Activated gamma-delta T cell treated with anti-CD3 and anti-CD28 coated beads, Interleukin-2, amount 50 U/mL, for 16 hours (primary cell): ENCODE data around the gene MRPS18B.
"Not testable (repeated sequence)": the region's sequence is repeated elsewhere in the genome, so short reads cannot be mapped to it uniquely, and the experiment has no call there.

Source experiments
- DNase-seq: peaks from one replicate; pipeline ENCODE4 v3.0.0-alpha.2; 2020; ENCODE audit warnings: low read depth

The MRPS18B gene

DNA sequence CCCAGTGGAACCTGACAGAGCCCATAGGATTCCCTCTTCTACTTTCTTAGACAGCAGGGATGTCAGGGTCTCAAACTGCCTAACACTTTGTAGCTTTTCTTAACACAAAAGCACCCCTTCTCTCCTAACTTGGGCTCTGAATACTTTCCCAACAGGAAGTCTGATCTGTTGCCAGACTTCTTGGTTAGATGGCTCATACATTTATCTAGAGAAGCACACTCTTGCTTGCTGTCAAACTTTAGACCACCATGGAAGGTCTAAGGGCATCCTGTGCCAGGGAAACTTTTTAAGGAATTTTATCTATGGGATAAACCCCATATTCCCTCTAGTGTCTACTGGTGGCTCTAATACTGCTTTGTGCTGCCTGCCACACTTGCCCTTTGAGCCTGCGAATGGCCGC, 26.0 kb downstream of the MRPS18B start:
- no peak for DNase-seq

DNA sequence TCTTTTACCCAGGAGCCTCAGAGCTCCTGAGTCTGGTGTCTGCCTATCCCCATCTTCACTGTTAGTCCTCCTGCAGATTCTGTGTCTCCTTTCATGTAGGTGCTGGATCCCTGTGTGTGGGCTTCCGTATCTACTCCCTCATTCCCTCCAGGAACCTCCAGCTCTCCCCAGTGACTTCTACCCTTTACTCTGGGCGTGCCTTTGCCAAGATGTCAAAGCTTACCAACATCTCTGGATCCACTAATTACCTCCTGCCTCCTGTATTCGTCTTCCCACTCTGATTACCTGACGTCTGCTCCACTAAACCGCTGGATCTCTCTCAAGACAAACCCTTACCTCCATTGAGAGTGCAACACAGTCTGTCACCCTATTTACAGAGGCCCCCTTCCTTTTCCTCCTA, 27.1 kb downstream of the MRPS18B start:
- no peak for DNase-seq

DNA sequence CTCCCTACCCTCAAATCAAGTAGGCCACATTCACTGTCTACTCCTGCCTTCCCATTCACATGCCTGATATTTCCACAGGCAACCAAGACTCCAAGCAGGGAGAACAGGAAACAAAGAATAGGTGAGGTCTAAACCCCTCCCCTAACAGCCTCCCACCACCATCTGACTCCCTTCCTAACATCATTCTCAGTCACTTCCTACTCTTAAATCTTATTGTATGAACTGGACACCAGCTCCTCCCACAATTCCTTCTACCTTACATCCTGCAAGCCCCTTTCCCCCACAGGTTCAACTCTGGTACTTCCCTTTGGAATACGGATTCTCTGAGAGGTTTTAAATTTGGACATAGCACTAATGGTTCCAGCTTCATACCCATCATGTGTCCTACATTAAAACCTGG, 28.3 kb downstream of the MRPS18B start:
- no peak for DNase-seq

DNA sequence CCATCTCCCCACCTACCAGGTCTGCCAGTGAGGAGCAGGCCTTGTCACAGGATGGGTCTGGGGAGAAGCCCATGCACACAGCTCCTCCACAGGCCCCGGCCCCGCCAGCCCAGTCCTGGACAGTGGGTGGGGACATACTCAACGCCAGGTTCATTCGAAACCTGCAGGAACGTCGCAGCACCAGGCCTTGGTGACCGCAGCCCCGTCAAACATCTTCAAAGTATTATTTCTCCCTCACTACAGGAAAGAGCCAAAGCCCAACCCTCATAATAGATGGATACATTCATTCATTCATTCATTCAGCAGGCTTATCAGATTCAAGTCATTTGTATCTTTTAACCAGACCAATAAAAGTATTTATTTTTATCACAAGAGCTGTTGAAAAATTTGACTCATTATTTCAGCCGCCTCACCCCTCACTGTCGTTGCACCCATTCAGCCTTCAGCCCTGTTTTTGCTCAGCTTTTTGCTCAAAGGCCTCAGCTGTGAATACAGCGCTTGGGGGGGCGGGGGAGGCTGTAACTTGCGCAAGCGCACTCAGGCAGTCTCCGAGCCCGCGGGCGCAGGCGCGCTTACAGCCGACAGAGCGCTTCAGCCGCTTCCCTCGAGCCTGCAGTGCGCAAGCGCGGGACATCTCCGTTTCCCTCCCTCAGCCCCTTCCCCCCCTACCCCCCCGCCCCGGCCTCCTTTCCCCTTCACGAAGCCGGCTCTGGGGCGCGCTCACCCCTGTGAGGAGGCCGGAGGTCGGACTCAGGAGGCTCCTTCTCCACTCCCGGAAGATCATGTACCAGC, 29.0 kb downstream of the MRPS18B start, which contains the start of gene C6orf136:
Gene C6orf136 (plus strand): TSS at position 684 of the 792 bp plus-strand sequence. CDS start 99 bp downstream, at position 783.
- peak; percentile 87 for DNase-seq

DNA sequence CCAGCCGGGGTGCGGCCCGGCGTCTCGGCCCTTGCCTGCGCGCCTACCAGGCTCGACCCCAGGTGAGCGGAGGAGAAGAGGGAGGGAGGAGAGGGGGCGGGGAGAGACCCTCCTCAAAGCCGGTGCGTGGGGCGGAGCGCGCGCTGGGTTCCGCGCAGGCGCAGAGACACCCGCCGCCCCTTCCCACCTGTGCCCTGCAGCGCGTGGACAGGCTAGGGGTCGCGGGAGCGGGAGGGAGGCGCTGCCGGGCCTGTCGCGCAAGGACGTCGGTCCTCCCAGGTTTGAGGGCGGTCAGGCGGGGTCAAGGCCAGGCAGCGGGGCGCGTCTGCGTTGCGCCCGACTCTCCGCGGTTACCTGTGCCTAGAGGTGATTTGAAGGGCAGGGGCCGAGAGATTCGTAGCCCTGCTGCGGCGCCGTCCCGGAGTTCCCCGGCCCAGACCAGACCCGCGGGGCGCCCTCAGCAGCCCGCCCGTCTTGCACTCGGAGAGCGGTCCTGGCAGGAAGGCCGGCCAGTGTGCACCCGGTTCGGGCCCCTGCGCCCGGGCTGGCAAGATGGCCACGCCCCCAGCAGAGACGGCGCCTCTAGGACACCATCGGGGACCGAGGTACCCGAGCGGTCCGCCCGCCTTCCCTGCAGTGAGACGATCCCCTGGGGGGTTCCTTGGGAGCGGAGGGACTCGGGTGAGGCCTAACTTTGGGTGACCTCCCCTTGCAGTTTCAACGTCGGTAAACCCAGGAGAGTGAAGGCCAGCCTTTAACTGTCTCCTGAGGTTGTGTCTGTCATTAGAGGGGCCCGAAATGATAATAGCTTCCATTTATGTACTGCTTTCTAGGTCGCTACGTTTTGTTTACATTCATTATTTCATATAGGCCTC, 29.8 kb downstream of the MRPS18B start:
- peak; percentile 59 for DNase-seq

DNA sequence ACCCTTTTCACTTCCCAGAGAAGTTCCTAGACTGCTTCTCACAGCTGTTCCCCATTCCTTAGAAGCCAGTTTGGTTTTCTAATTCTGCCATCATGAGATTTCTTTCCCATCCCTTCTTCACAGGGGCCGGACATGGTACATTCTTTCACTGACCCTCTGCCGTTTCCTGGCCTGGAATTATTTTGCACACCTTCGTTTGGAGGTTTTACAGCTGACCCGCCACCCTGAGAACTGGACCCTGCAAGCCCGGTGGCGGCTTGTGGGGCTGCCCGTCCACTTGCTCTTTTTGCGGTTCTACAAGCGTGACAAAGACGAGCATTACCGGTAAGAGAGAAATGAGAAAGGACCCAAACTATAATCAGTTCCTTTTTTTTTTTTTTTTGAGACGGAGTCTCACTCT, 33.5 kb downstream of the MRPS18B start:
- no peak for DNase-seq

DNA sequence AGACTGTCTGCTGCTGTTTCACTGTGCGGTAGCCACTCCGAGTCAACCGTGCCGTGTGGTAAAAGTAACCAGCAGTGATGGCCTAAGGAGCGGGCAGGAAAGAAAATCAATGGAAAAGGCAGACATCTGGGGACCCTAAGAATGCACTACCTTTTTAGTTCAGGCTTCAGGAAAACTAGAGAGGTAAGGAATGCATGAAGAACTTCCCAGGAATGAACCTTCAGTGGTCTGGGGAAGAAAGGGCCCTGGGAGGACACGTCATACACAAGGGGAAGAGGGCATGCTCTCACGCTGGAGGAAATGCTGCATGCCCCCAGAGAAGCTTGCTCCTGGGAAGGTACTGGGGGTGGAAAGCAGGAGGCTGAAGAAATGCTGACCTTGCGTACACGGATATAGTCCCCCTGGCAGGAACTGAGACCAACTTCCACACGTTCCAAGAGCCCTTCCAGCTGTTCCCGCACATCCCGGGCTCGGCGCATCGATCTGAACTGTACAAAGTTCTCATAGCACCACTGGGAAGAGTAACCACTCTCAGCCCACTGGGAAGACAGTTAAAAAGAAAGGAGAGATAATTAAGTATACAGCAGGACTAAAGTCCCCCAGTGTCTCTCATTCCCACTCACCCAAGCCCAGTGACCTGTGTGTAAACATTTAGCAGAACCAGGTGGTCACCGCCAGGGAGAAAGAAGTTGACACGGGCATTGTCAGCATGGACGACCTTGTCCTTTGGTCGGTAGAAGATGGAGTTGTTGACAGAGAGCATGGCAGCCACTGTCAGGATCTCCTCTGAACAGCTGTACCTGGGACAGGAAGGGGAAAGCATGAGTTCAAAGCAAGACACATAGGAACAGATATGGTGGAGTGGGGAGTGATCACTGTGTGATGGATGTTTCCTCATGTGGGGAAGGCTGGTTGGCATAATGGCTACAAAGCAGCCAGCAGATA, 37.4 kb downstream of the MRPS18B start:
- no peak for DNase-seq

DNA sequence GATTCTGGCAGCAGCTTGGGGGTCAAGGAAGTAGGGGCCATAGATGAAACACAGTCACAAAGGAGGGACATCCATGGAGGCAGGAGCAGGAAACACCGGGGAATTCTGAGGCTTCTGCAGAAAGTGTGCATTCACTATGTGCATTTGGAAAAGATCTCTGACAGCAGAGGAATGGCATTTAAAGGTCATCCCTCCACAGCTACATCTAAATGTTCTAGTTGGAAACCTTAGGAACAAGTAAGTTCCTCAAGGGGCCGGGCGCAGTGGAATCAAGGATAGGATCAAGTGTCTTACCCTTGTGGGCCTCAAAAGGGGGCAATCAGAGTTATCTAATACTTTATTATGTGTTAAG, 38.1 kb downstream of the MRPS18B start:
- DNase-seq: no peak

DNA sequence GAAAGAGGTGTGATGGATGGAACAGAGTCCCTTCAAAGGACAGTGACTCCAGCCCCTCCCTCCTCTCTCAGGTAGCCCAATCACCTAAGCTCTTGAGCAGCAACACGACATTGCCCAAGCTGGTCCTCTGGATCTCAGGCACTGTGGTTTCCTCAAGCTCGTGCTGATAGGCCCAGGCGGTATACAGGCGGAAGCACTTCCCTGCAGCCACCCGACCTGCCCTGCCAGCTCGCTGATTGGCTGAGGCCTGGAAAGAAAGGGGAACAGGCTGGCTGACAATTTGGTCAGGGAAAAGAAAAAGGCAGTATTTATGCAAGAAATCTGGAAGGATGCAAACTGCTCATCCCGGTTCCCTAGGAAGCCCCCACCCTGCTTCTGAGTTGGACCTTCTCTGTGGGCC, 38.9 kb downstream of the MRPS18B start:
- no peak for DNase-seq

DNA sequence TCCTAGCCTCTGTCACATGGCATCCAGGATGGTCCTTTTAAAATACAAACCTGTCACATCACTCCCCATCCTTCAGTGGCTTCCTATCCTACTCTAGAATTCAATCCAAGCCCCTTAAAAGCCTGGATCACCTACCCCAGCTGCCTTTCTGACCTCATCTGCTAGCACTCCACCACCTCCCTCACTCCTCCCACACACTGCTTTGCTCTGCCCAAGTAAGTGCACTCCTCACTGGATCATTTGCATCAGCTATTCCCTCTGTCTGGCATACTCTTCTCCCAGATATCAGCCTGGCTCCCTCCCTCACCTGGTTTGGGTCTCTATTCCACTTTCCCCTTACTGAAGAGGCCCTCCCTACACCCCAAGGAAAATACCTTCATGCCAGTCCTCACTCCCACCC, 39.8 kb downstream of the MRPS18B start:
- DNase-seq: no peak

DNA sequence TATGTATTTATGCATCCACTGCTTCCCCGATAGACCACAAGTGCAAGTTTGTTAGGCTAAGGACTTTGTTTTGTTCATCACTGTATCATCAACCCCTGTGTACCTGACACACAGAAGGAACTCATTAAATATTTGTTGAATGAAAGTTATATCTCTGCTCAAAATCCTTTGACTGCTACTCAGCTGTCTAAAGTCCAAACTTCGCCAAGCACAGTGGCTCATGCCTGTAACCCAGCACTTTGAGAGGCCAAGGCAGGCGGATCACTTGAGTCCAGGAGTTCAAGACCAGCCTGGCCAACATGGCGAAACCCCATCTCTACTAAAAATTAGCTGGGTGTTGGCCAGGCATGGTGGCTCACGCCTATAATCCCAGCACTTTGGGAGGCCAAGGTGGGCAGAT, 40.3 kb downstream of the MRPS18B start:
- not testable (repeated sequence) for DNase-seq

DNA sequence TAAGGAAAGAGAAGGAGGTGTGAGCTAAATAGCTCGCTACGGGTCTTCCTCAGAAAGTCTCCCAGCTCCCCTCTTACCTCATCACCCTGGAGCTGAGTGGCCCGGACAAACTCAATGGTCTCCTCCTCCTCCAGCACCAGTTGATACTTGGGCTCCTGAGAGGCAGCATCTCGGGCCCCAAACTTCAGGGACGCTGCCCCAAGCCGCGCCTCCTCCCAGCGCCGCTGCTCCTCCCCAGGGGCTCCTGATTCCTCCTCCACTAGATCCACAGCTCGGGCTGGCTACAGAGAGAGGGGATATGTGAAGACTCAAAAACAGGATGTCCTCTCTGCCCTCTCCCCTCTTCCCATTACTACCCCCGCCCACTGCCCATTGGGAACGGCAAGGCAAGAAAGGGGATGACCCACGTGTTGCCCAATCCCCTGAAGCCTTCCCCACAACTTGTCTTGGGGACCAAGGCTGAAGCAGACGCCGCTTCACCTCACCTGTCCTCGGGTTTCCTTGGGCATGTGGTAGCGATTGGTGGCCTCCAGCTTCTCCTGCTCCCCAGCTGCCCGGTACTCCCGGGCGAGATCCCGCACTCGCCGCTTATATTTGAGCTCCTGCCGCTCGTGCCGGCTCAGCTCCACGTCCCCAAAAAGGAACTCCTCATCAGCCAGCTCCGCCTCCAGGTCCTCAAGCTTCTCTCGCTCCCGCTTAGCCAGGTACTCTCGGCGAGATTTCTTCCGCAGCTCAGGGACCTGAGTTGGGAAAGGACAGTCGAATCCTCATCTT, 47.5 kb downstream of the MRPS18B start:
- DNase-seq: no peak

DNA sequence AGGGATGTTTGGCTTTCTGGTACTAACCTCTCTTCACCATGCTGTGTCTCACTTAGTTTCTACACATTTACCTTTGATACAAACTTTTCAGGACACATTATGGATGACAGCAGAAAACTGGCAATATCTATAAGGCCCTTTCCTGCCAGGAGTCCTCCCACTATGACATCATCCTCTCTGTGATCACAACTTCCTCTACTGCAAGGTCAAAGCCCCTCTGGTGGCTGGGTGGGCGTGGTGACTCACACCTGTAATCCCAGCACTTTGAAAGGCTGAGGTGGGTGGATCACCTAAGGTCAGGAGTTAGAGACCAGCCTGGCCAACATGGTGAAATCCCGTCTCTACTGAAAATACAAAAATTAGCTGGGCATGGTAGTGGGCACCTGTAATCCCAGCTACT, 48.7 kb downstream of the MRPS18B start:
- peak; percentile 22 for DNase-seq

DNA sequence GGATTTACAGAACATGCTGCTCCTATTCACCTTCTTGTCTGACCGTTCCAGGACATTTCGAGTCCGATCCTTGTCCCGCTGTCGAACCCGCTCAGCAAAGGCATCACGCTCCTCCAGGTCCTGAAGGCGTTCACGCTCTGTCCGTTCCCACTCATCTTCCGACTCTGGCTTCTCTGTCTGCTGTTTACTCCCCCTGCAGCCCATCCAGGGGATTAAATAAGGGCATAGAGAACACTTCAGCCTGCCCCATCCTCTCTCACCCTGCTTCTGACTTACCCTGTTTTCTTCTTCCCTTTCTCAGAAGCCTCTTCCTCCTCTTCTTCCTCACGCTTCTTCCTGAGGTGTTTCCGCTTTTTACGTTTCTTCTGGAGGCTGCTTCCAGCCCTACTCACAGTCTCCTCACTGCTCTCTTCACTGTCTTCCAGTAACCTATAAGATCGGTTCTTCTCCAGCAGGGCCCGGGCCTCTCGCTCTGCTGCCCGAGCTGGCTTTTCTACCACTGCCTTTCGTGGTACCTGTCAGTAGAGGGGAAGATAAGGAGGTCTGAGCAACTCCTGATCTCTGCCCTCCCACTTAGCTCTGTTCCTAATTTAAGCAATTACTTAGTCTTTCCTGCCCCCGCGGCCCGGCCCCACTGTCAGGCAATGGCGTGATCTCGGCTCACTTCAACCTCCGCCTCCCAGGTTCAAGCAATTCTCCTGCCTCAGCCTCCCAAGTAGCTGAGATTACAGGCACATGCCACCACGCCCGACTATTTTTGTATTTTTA, 53.3 kb downstream of the MRPS18B start:
- no peak for DNase-seq

DNA sequence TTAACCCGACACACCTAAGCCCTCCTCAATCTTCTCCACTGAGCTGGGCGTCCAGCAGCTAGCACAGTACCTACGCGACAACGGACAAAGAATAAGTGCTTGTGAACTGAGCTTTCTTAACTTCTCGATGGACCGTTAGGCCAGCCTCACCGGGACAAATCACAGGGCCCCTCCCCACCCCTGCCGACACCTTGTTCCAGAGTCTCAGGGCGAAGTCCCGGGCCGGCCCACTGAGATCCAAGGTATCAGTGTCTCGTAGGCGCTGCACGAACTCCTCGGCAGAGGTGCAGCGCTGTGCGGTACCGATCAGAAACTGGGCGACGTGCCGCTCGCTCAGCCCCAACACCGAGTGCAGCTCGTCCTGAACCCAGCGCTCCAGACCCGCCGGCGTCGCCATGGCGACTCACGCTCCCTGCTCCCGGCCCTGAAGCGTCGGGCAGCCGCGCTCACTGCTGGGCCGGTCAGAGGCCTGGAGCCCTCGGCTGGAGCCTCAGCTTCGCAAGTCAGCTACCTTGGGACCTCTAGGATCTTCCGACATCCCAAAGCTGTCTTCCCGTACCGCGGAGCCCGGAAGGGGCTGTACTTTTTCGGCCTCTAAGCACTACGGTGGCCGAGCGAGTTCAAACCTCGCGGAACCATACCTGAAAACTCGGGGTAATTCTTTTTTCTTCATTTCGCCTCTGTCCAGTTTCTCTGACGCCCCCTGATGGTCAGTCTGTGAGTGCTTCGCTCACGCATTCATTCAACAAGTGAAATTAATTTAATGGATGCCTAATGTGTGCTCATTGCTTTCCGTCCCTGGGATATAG, 55.0 kb downstream of the MRPS18B start, which contains the start of gene DHX16:
Gene DHX16 (minus strand): TSS at position 562 of the 809 bp plus-strand sequence. CDS start 165 bp downstream, at position 397.
- peak; percentile 88 for DNase-seq
